Measurements from ENCODE around the gene ITIH3.

GRCh38 chr3:52848617-52849016 is 54.0 kb downstream of the ITIH3 start:
- TF ChIP-seq CTCF (IDR thresholded peaks at IDR 0.05) (no peak), POLR2A (IDR thresholded peaks at IDR 0.05) (no peak)

Measured in ovary (tissue), 3 donors.